ENCODE results near the gene OR52D1.

Gene OR52D1

GRCh38 chr11:5514841-5515240 lies 26.4 kb downstream of the OR52D1 start:
- DNase-seq = no peak

DNA sequence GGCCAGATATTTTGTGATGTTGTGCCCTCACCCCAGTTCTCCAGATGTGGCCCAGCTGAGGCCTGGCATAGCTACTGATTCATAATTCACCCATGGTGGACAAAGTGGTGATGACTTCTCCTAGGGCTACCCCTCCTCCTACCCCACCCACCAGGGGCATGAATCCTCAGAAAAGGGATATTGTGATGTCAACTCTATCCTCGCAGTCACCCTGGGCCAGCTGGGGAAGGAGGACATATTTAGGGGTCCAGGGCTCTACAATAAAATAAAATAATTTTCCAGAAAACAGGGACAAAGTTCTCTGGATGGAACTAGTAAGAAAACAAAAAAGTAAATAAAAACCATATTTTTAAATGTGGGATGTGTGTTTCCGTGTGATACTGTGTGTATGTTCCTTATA lies 28.1 kb downstream of the OR52D1 start, which contains the start of gene UBQLNL:
TSS of gene UBQLNL (minus strand) at position 101 of the 400 bp plus-strand sequence. CDS start 258 bp downstream, outside the sequence.
- DNase-seq = no peak

- DNase-seq = no peak
These were observed 33.1 kb downstream of the OR52D1 start for GRCh38 chr11:5521540-5521939.

- no peak for DNase-seq
These were observed 33.8 kb downstream of the OR52D1 start for GRCh38 chr11:5522308-5522707.

- no peak for DNase-seq
These were observed 36.3 kb downstream of the OR52D1 start for GRCh38 chr11:5524756-5525155.

DNA sequence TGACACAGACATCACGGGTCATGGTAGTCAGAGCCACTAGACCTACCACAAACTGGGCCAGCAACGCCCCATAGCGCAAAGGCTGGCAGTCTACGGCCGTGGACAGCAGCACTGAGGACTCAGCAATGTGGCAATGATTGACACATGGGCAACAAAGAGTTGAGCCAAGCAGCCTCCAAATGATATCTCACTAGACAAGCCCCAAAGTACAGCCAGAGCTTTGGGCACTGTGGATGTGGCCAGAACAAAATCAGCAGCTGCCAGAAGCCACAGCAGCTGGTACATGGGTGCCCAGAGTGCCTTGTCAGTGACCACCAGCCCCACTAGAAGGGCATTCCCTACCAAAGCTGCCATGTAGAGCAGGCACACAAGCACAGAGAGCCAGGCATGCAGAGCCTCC lies 39.2 kb downstream of the OR52D1 start:
- no peak for DNase-seq

DNA sequence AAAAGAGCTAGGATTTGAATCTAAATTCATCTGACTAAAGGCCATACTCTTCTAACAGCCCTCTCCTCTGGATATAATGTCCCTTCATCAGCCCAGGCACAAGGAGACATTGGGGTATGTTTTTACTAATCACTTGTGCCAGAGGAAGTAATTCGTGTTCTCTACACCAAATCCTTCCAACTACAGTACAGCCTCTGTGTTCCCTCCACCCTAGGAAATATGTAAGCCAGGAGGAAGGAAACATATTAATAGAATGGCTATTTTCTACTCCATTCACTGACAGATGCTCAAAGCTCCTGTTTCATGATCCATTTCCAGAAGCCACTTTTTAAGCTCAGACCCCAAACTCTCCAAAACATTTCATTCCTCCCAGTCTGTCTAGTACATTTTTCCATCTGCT lies 40.0 kb downstream of the OR52D1 start:
- DNase-seq = no peak

DNA sequence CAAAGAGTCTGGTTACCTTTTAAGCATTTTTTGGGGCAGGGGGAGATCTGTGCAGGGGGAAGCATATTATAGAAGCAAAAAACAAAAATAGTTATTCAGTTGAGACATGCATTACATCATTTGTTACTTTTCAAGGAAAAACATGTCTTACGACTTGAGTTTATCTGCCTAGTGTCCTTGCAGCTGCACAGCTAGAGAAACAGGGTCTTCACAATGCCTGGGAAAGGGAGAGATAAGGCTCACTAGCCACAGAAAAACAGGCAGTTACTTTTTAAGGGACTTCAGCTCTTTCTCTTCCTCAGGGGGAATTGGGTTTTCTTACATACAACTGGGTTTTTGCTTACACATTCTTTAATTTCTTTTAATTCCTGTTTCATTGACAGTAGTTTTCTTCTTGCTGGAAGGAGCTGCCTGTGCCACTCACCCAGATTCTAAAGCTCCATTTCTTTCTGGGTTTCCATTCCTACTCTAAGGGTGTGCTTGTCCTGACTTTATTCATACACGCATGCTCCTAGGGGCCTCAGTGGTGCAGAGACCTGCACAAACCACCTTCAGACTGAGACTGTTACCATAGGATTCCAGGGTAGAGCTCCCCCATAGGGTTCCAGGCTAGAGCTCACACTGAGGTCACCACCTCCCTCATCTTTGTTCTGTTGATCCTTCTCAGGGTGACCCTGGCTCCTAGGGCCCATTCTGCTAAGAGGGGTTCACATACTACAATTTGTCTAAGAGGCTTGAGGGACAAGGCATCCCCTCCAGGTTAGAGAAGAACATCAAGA lies 42.8 kb downstream of the OR52D1 start:
- no peak for DNase-seq

- DNase-seq = no peak
These were observed 45.6 kb downstream of the OR52D1 start for GRCh38 chr11:5534046-5534445.

GRCh38 chr11:5536482-5536881 lies 48.0 kb downstream of the OR52D1 start:
- DNase-seq = no peak
